Renal cortical epithelial cell (primary cell): ENCODE measurements around the gene LIN28B. TPM values are rescaled to one million over a fixed set of nuclear protein-coding genes. Genes with fewer than 3 reads are reported as not detected.
"Not testable (repeated sequence)": the region's sequence is repeated elsewhere in the genome, so short reads cannot be mapped to it uniquely, and the experiment has no call there.

Experiments used
- DNase-seq: peaks from one replicate; pipeline ENCODE4 v3.0.0-alpha.2; 2011; ENCODE audit warnings: low read depth
- total RNA-seq: library from RNA; depleted of rRNA; stranded (reverse); fragments of >200 nt; gene quantifications from 2 replicates; pipeline ENCODE4 v1.2.3, GENCODE V29; 2014

Gene LIN28B
- total RNA-seq, 1 donor from 2014 or later: not detected

GRCh38 chr6:104955927-104956730 lies 778 bp upstream of the LIN28B start:
- no peak for DNase-seq

GRCh38 chr6:104957301-104958177 lies 632 bp downstream of the LIN28B start:
- DNase-seq: no peak

- DNase-seq: no peak
Measured at GRCh38 chr6:104958178-104959025, 1.5 kb downstream of the LIN28B start.

GRCh38 chr6:104959026-104959858 lies 2.3 kb downstream of the LIN28B start:
- DNase-seq: no peak

- no peak for DNase-seq
Measured at GRCh38 chr6:104969108-104969507, 12.2 kb downstream of the LIN28B start.

GRCh38 chr6:104969785-104970581 lies 13.1 kb downstream of the LIN28B start:
- DNase-seq: no peak

- DNase-seq: no peak
Measured at GRCh38 chr6:104973404-104973803, 16.5 kb downstream of the LIN28B start.

- DNase-seq: no peak
Measured at GRCh38 chr6:104983296-104983695, 26.4 kb downstream of the LIN28B start.

GRCh38 chr6:104983776-104984175 lies 26.9 kb downstream of the LIN28B start:
- DNase-seq: no peak

GRCh38 chr6:104984831-104985230 lies 27.9 kb downstream of the LIN28B start:
- no peak for DNase-seq

GRCh38 chr6:104985875-104986274 lies 29.0 kb downstream of the LIN28B start:
- DNase-seq: not testable (repeated sequence)

GRCh38 chr6:104986625-104987024 lies 29.7 kb downstream of the LIN28B start:
- no peak for DNase-seq

GRCh38 chr6:104987218-104987617 lies 30.3 kb downstream of the LIN28B start:
- DNase-seq: no peak

- no peak for DNase-seq
Measured at GRCh38 chr6:104990085-104990484, 33.2 kb downstream of the LIN28B start.

GRCh38 chr6:104991062-104991461 lies 34.2 kb downstream of the LIN28B start:
- DNase-seq: not testable (repeated sequence)

- not testable (repeated sequence) for DNase-seq
Measured at GRCh38 chr6:104993576-104993975, 36.7 kb downstream of the LIN28B start.

GRCh38 chr6:104995989-104996617 lies 39.2 kb downstream of the LIN28B start:
- DNase-seq: no peak

GRCh38 chr6:105001063-105001462 lies 44.2 kb downstream of the LIN28B start:
- no peak for DNase-seq

GRCh38 chr6:105001906-105002305 lies 45.0 kb downstream of the LIN28B start:
- DNase-seq: no peak

- no peak for DNase-seq
Measured at GRCh38 chr6:105005451-105005850, 48.5 kb downstream of the LIN28B start.
